Stimulated activated CD4-positive, alpha-beta T cell treated with anti-CD3 and anti-CD28 coated beads, Interleukin-2, amount 100 ng/mL, for 48 hours (primary cell): Measurements from ENCODE around the gene TCHHL1.
A peak's percentile ranks its signal among the peaks of the same experiment; 100 is the strongest.
"Not testable (repeated sequence)": the region's sequence is repeated elsewhere in the genome, so short reads cannot be mapped to it uniquely, and the experiment has no call there.

Source experiments
- DNase-seq, 2 donors: peaks; one replicate each; pipeline ENCODE4 v3.0.0-alpha.2; 2020

The TCHHL1 gene

GRCh38 chr1:152084853-152085252 lies 4.0 kb downstream of the TCHHL1 start:
- DNase-seq, result no peak

GRCh38 chr1:152081026-152081425 lies 7.8 kb downstream of the TCHHL1 start:
- not testable (repeated sequence) for DNase-seq

DNA sequence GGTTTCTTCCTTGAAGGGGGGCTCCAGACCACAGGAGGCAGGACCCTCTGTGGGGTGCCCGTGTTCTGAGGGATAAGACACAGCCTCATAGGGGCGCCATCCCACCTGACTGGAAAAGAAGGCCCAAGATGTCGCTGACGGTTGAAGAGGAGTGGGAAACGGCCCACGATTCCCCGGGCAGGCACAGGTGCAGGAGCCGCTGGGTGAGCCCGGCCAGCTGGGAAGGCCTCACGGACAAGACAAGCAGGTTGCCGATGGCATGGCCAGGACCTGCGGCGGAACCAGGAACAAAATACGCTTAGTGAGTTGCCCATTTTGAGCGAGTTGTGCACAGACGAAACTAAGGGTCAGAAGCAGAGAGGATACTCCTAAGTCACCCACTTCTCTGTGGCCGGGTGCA lies 8.4 kb downstream of the TCHHL1 start:
- not testable (repeated sequence) for DNase-seq

GRCh38 chr1:152078831-152079441 lies 9.9 kb downstream of the TCHHL1 start:
- no peak for DNase-seq

- no peak for DNase-seq
Measured at GRCh38 chr1:152072311-152072710, 16.6 kb downstream of the TCHHL1 start.

DNA sequence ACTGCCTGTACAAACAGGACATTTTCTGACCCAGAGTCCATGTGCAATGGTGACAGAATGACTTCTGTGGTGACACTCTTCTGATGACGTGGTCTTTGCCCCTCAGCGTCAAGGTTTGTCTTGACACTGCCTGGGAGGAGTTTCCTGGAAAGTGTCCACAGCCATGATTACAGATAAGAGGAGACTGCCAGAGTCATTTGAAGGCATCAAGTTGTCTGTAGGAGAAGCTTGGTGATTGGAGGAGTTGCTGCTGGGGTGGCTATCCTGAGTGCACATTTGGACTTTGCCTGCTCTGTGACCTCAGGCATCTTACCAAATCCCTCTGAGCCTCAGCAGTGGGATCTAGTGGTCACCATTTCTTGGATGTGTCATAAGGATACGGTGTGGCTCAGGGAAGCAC lies 17.7 kb downstream of the TCHHL1 start:
- DNase-seq, result no peak

GRCh38 chr1:152067929-152068328 lies 20.9 kb downstream of the TCHHL1 start:
- DNase-seq, result no peak

- DNase-seq, result no peak
Measured at GRCh38 chr1:152067150-152067549, 21.7 kb downstream of the TCHHL1 start.

DNA sequence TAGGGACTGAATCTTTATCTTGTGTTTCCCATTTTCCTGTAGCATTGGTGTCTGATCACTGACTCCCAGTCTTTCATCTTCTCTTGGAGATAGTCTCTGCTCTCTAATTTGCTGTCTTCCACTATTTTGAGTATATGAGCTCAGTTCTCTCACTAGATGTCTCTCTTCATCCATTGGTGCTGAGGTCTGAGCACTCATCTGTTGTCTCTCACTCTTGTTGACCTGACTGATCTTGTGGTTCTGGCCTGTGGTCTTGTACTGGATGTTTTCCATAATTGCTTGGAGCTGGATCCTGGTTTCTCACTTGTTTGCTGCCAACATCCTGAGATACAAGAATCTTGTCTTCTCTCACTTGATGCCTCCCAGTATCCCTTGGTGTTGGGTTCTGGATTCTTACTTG lies 26.9 kb downstream of the TCHHL1 start:
- no peak for DNase-seq

DNA sequence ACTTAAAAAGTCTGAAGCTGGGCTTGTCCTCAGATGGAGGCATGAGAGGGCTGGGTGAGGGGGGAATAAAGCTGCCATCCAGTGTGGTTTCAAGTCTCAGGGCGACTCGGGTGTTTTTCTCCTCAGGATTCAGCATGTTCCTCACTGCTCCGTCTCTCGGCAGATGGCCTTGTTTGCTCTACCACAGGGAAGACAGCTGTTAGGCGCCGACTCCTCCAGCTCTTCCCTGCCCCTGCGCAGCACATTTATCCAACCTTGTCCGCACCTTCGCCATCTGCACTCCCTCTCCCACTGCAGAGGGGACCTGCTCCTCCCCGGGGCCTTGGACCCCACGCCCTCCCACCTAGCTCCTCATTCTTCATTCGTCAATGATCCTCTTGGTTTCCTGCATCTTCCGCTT lies 35.5 kb downstream of the TCHHL1 start:
- no peak for DNase-seq

DNA sequence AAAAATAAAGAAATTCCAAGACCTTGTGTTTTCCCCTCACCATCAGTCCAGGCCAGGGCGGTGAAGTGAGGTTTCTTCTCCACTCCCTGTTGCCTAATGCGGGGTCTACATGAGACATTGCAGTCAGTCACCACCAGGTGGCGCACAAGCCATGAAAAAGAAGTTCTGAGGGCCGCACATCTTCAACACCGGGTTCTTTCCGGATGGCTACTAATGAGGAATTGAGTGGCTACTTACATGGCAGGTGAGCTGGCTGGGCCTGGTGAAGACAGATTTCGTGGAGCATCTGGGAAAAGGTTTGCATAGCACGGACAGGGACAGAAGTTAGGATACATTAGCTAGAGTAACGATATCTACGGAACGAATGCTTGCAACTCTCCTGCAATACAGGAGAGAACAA lies 36.3 kb downstream of the TCHHL1 start:
- peak; percentile 82 to 89 for DNase-seq

DNA sequence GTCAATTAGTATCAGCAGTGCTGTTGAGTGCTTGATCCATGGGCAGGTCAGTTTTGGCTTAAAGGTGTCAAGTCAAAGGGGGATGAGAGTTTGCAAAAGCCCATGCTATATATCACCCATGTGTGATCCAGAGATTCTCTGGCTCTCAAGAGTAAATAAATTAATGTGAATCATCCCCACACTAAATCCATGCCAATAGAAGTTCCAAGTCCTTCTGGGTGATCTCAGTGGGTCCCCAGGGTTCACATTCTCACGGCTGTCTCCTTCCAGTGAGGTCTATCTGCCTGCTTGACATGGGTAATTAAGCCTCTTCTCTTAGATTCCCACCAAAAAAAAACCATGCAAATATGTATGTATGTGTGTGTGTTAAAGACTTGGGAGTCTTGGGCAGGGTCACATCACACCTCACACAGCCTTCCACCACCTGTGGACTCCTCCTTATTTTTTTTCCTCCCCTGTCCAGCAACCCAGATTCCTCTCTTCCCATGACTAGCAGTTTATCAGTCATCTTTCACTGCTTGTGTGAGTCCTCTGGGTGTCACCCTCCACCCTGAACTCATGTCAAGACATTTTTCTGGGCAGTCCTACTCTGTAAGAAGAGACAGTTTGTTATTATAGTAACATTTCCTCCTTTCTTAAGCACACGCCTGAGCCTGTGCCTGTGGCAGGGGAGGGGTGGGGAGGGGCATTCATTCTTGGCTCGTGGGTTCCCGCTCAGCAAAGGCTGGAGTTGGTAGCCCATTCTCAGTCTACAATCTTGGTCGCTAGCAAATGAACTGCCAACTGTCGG lies 37.8 kb downstream of the TCHHL1 start:
- DNase-seq, result no peak

GRCh38 chr1:152049291-152050083 lies 39.4 kb downstream of the TCHHL1 start:
- DNase-seq, result no peak

DNA sequence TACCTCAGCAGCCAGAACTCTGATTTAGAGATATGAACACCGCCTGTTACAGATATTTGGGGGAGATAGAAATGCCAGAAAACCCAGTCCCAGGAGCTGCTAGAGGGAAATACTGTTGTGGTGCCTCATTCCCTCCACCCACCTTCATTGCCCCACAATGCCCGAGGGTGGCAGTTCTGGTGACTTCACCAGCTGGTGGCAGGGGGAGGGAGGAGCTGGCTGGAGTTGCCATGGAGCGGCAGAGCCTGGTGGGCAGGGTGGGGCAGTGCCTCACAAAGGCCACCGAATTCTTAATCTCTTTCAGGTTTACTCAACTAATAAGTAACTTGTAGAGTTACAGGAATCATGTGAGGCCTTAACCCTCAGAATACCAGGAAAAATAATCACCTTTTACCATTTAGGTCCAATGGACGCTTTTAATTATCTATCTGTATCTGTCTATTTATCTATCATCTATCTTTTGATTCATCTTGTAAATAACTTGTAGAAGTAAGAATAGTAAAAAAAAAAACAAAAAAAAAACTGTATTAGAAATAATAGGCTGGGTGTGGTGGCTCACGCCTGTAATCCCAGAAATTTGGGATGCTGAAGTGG lies 40.4 kb downstream of the TCHHL1 start:
- DNase-seq, result no peak

DNA sequence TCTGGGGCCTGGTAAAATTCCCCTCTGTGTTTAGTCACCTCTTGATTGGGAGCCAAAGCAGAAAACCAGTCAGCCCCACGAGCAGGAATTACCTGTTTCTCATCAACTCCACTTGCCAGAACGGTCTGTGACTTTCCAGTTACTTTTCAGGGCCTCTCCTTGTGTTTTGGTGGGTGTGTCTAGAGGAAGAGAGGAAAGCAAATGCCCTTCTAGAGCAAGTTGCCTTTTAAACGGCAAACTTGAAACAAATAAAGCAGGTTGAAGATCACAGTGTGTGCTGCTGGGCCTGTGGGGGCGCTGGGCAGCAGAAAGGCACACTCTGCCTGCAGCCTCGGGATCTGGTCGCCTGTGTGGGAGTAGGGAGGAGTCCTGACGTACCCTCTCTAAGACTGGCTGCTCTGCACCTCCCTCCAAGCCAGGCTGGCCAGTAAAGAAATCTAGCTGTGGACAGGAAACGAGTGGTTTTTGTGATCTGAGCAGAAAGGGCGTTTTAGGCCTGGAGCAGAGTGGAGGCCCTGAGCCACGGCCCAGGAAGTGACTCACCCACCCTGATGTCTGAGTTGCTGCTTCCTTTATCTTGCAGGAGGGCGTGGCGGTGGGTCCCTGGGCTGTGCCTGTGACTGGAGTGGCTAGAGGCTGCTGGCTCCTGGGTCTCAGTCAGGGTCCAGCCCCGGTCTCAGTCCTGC lies 41.0 kb downstream of the TCHHL1 start:
- DNase-seq, result peak; percentile 72 to 74

- DNase-seq, result peak in 1 of 2 donors; percentile 26
Measured at GRCh38 chr1:152047413-152047729, 41.5 kb downstream of the TCHHL1 start.

DNA sequence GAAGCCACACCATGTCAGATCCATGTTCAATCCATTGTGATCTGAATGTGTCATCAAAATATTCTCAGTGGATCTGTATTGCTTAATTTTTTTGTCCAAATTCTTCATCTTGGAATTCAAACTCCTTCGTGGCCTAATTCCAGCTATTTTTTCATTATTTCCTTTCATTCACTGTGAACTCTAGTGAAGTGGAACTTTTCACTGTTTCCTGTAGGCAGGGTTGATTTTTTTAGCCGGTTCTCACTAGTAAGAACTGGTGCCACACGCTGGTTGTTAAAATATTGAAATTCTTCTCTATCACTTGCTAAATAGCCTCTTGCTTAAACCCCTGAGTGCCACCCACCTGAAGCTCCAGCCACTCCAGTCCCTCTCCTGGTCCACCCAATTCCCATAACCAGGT lies 44.5 kb downstream of the TCHHL1 start:
- DNase-seq, result no peak

DNA sequence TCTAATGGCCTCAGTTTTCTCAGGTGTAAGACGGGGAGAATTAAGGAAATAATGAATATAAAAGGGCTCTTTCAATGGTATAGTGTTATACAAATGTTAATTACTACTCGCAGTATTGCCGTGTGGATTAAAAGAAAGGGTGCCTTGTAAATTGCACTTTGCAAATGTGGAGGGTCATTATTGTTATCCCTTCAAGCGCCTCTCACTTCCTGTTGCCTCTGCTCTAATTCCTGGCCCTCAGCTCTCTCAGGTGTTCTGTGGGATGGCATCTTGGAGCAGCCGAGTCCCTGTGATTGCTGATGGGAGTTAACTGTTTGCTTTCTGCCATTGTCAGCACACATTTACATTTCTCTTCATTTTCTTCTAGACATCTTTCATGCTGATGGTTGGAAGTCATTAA lies 45.0 kb downstream of the TCHHL1 start:
- DNase-seq, result no peak

DNA sequence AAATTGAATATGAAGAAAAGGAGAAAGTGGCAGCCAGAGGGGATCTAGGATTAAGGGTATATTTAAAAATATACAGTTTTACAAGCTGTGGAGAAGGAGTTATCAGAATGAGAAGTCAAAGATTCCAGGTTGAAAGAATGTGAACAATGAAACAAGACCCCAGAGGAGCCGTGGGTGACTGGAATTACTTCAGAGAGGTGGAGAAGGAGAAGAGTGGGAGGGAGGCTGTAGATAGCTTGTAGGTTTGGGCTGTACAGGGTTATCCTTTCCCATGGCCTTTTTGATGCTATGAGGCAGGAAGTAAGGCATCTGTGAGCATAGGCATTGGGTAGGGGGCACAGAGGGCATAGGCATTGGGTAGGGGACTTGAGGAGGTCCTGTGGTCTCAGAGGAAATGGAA lies 46.8 kb downstream of the TCHHL1 start:
- DNase-seq, result no peak

DNA sequence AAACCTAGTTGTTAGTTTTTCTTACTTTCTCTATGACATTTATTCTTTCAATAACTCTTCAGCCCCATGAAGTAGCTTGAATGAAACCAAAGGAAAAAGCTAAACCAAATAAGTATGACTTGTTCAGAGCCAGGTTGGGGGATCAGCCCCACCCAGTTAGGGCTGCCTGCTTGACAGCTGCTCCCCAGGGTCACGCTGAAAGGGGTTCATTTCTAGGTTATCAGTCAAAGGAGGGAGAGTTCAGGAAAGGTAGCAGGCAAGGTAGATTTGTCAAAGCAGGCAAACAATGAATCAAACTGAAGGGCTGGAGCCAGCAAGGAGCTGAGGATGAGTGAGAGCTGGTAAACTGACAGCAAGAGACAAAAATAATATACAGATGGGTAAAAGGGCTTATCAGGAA lies 49.0 kb downstream of the TCHHL1 start:
- DNase-seq, result no peak

GRCh38 chr1:152039461-152039860 lies 49.4 kb downstream of the TCHHL1 start:
- DNase-seq, result no peak

- DNase-seq, result no peak
Measured at GRCh38 chr1:152038871-152039270, 50.0 kb downstream of the TCHHL1 start.
